ENCODE measurements around the gene SLC8A1.
A peak's percentile ranks its signal among the peaks of the same experiment; 100 is the strongest.

SLC8A1 gene

GRCh38 chr2:40178971-40179370 lies 272.9 kb downstream of the SLC8A1 start:
- DNase-seq, result no peak

- no peak for DNase-seq
Measured at GRCh38 chr2:40178171-40178778, 273.6 kb downstream of the SLC8A1 start.

- DNase-seq, result no peak
Measured at GRCh38 chr2:40177366-40177765, 274.5 kb downstream of the SLC8A1 start.

- no peak for DNase-seq
Measured at GRCh38 chr2:40173276-40173675, 278.6 kb downstream of the SLC8A1 start.

- no peak for DNase-seq
Measured at GRCh38 chr2:40169856-40170255, 282.0 kb downstream of the SLC8A1 start.

GRCh38 chr2:40169430-40169829 lies 282.5 kb downstream of the SLC8A1 start:
- DNase-seq, result no peak

- DNase-seq, result no peak
Measured at GRCh38 chr2:40168546-40168945, 283.3 kb downstream of the SLC8A1 start.

- DNase-seq, result no peak
Measured at GRCh38 chr2:40168032-40168431, 283.9 kb downstream of the SLC8A1 start.

- DNase-seq, result no peak
Measured at GRCh38 chr2:40166006-40166405, 285.9 kb downstream of the SLC8A1 start.

- no peak for DNase-seq
Measured at GRCh38 chr2:40165509-40165844, 286.4 kb downstream of the SLC8A1 start.

GRCh38 chr2:40164736-40165508 lies 287.0 kb downstream of the SLC8A1 start:
- no peak for DNase-seq

GRCh38 chr2:40161986-40162385 lies 289.9 kb downstream of the SLC8A1 start:
- DNase-seq, result no peak

- no peak for DNase-seq
Measured at GRCh38 chr2:40160751-40161218, 291.1 kb downstream of the SLC8A1 start.

- no peak for DNase-seq
Measured at GRCh38 chr2:40159333-40159732, 292.6 kb downstream of the SLC8A1 start.

GRCh38 chr2:40158781-40159180 lies 293.1 kb downstream of the SLC8A1 start:
- no peak for DNase-seq

GRCh38 chr2:40155728-40156127 lies 296.2 kb downstream of the SLC8A1 start:
- DNase-seq, result no peak

- DNase-seq, result no peak
Measured at GRCh38 chr2:40150266-40150665, 301.6 kb downstream of the SLC8A1 start.

GRCh38 chr2:40148334-40148733 lies 303.6 kb downstream of the SLC8A1 start:
- DNase-seq, result peak in 1 of 2 donors; percentile 16

- no peak for DNase-seq
Measured at GRCh38 chr2:40147360-40147759, 304.5 kb downstream of the SLC8A1 start.

GRCh38 chr2:40144022-40144421 lies 307.9 kb downstream of the SLC8A1 start:
- DNase-seq, result no peak

- DNase-seq, result no peak
Measured at GRCh38 chr2:40138314-40138713, 313.6 kb downstream of the SLC8A1 start.

- DNase-seq, result no peak
Measured at GRCh38 chr2:40131081-40131704, 320.7 kb downstream of the SLC8A1 start.

- DNase-seq, result no peak
Measured at GRCh38 chr2:40130251-40130994, 321.5 kb downstream of the SLC8A1 start.
